Esophagus muscularis mucosa (tissue), 4 donors: Measurements from ENCODE around the gene CLEC1B. TPM values are rescaled to one million over a fixed set of nuclear protein-coding genes. Genes with fewer than 3 reads are reported as not detected.
"Not testable (repeated sequence)": the region's sequence is repeated elsewhere in the genome, so short reads cannot be mapped to it uniquely, and the experiment has no call there.

ENCODE experiments used
- DNase-seq: peaks from one replicate; pipeline ENCODE4 v3.0.0-alpha.2; 2017; ENCODE audit errors: extremely low spot score
- H3K27ac ChIP-seq, 4 donors: fragments of 200-600 bp; sonication (generic); replicated peaks in 1 of 4; 1 replicate in 3 of 4; 2 replicates in 1 of 4; pipeline ENCODE4 v1.5.1; 2016 to 2019; ENCODE audit warnings: mild to moderate bottlenecking in 1 of 4
- H3K27me3 ChIP-seq, 4 donors: fragments of 200-600 bp; sonication (generic); one replicate each; pipeline versions ENCODE4 v1.5.1 to v1.6.0; 2016 to 2019
- H3K36me3 ChIP-seq, 4 donors: fragments of 200-600 bp; sonication (generic); one replicate each; pipeline ENCODE4 v1.5.1; 2016 to 2019
- H3K4me1 ChIP-seq, 4 donors: fragments of 200-600 bp; sonication (generic); one replicate each; pipeline ENCODE4 v1.5.1; 2016 to 2019
- H3K4me3 ChIP-seq, 4 donors: fragments of 200-600 bp; sonication (generic); 1 replicate in 2 of 4; 2 replicates in 2 of 4; pipeline ENCODE4 v1.5.1; 2016 to 2019; ENCODE audit warnings: mild to moderate bottlenecking in 4 of 4, moderate library complexity in 1 of 4
- H3K9me3 ChIP-seq, 4 donors: fragments of 200-600 bp; sonication (generic); 1 replicate in 3 of 4; 2 replicates in 1 of 4; pipeline ENCODE4 v1.5.1; 2016 to 2019
- CTCF ChIP-seq, 3 experiments: fragments of 200-600 bp in 2 of 3; fragments of 450-650 bp in 1 of 3; sonication (generic) in 2 of 3; IDR thresholded peaks; one replicate each; pipeline ENCODE4 v1.5.1; 2017 to 2019; ENCODE audit warnings: antibody characterized with exemption in 3 of 3, mild to moderate bottlenecking in 2 of 3, moderate library complexity in 1 of 3
- EP300 ChIP-seq: sonication (generic); formaldehyde crosslinking; IDR thresholded peaks from one replicate; pipeline ENCODE4 v1.6.1; 2017; ENCODE audit warnings: antibody characterized with exemption
- POLR2A ChIP-seq: fragments of 450-650 bp; IDR thresholded peaks from one replicate; pipeline ENCODE4 v1.6.1; 2017; ENCODE audit warnings: antibody characterized with exemption, moderate library complexity, mild to moderate bottlenecking, low read depth
- POLR2AphosphoS5 ChIP-seq, 2 donors: sonication (generic); formaldehyde crosslinking; IDR thresholded peaks; one replicate each; pipeline ENCODE4 v1.6.1; 2017; ENCODE audit warnings: antibody characterized with exemption in 2 of 2
- WGBS: methylation state at CpG from one replicate; pipeline ENCODE4 v1.1.5; 2018; 5-methylcytosine and 5-hydroxymethylcytosine counted together
- intact Hi-C: fragments of 100-400 bp; cut with DNase I; formaldehyde crosslinking; loops from one replicate; pipeline ENCODE4 v1.15.1; 2023
- total RNA-seq, 4 donors: library from RNA; depleted of rRNA; stranded (reverse); fragments of >200 nt; gene quantifications; one replicate each; pipeline versions ENCODE4 v1.1.0 to v1.2.1, GENCODE V29; 2016

CLEC1B gene
- total RNA-seq, 4 donors from 2014 or later = not detected

GRCh38 chr12:10031321-10031720, 32.4 kb upstream of the CLEC1B start:
- Histone ChIP-seq H3K9me3 (no peaks in the 10 kb centered on the region), H3K27ac (no peak overlapping the region), H3K27me3 (no peaks in the 10 kb centered on the region), H3K4me3 (no peak overlapping the region), H3K36me3 (no peaks in the 10 kb centered on the region), H3K4me1 (peaks cover 0 to 3% (median 0%) of the 10 kb centered on the region in 4 donors)
- intact Hi-C loops = no loop called here
- no peak for DNase-seq
- TF ChIP-seq CTCF (IDR thresholded peaks at IDR 0.05) (no peak), POLR2AphosphoS5 (IDR thresholded peaks at IDR 0.05) (no peak), EP300 (no peak), POLR2A (no peak)
- 70% methylated on average over 4 of the region's 4 CpGs for WGBS

- Histone ChIP-seq H3K4me3 (no peak within 1 kb of the TSS), H3K27ac (no peak within 1 kb of the TSS), H3K4me1 (peaks cover 0 to 3% (median 0%) of the 10 kb centered on the region in 4 donors), H3K9me3 (no peaks in the 10 kb centered on the region), H3K27me3 (no peaks in the 10 kb centered on the region), H3K36me3 (no peaks in the 10 kb centered on the region)
- WGBS = 96% methylated on average over 12 of the region's 14 CpGs
- intact Hi-C loops = no loop called here
- DNase-seq = no peak
- no peak for TF ChIP-seq EP300
- no peak for TF ChIP-seq POLR2AphosphoS5 (IDR thresholded peaks at IDR 0.05)
- TF ChIP-seq POLR2A = no peak
- no peak for TF ChIP-seq CTCF (IDR thresholded peaks at IDR 0.05)
Measured at GRCh38 chr12:10030446-10030845, 31.5 kb upstream of the CLEC1B start, which contains the start of gene CLEC9A. Gene CLEC9A, plus strand, starts transcription at chr12:10030682. Its CDS starts 22,006 bp downstream, at chr12:10052688.

GRCh38 chr12:10027721-10028120, 28.8 kb upstream of the CLEC1B start:
- Histone ChIP-seq H3K36me3 (no peaks in the 10 kb centered on the region), H3K4me1 (no peaks in the 10 kb centered on the region), H3K27me3 (no peaks in the 10 kb centered on the region), H3K9me3 (no peaks in the 10 kb centered on the region), H3K27ac (no peak overlapping the region), H3K4me3 (no peak overlapping the region)
- intact Hi-C loops = no loop called here
- WGBS = 68% methylated on average over 4 of the region's 4 CpGs
- no peak for TF ChIP-seq POLR2A
- TF ChIP-seq CTCF (IDR thresholded peaks at IDR 0.05) = no peak
- DNase-seq = no peak

- Histone ChIP-seq H3K27ac (no peak overlapping the region), H3K4me3 (no peak overlapping the region), H3K4me1 (no peaks in the 10 kb centered on the region), H3K9me3 (no peaks in the 10 kb centered on the region), H3K36me3 (no peaks in the 10 kb centered on the region), H3K27me3 (no peaks in the 10 kb centered on the region)
- 71% methylated on average over 3 of the region's 3 CpGs for WGBS
- TF ChIP-seq EP300 (no peak), POLR2A (no peak), CTCF (IDR thresholded peaks at IDR 0.05) (no peak), POLR2AphosphoS5 (IDR thresholded peaks at IDR 0.05) (no peak)
- intact Hi-C loops = no loop called here
- no peak for DNase-seq
Measured at GRCh38 chr12:10027311-10027710, 28.4 kb upstream of the CLEC1B start.

GRCh38 chr12:10026666-10027065, 27.7 kb upstream of the CLEC1B start:
- H3K27ac ChIP-seq, intact Hi-C loops, H3K36me3 ChIP-seq: not testable (repeated sequence)

More at GRCh38 chr12:10026666-10027065, 27.7 kb upstream of the CLEC1B start:
- H3K9me3 ChIP-seq, H3K4me3 ChIP-seq, H3K27me3 ChIP-seq, H3K4me1 ChIP-seq, DNase-seq: not testable (repeated sequence)
- WGBS = 88% methylated on average over 4 of the region's 4 CpGs
